SU-DHL-6 (cell line): ENCODE data around the gene ARSB.

Experiments
- H2AFZ ChIP-seq: fragments of 200-600 bp; sonication (generic); 2 replicates; pipeline ENCODE4 v1.6.1; 2014; ENCODE audit warnings: low read depth, mild to moderate bottlenecking, moderate library complexity, mixed read lengths, antibody characterized with exemption, low read length; ENCODE audit not compliant: severe bottlenecking
- H3F3A ChIP-seq: fragments of 200-600 bp; shearing (Covaris generic); 2 replicates; pipeline ENCODE4 v1.6.0; 2016; ENCODE audit warnings: antibody characterized with exemption, mild to moderate bottlenecking; ENCODE audit not compliant: insufficient read depth
- H3K27ac ChIP-seq: fragments of 200-600 bp; sonication (generic); 2 replicates; pipeline ENCODE4 v1.5.1; 2016; ENCODE audit warnings: low read depth, mild to moderate bottlenecking, low read length, moderate library complexity, mixed read lengths
- H3K27me3 ChIP-seq: fragments of 200-600 bp; sonication (generic), shearing (Covaris generic); 2 replicates; pipeline ENCODE4 v1.6.0; 2014; ENCODE audit warnings: mild to moderate bottlenecking, low read length
- H3K36me3 ChIP-seq: fragments of 200-600 bp; sonication (generic); 2 replicates; pipeline ENCODE4 v1.6.1; 2014; ENCODE audit warnings: mild to moderate bottlenecking, low read length, mixed read lengths
- H3K4me2 ChIP-seq: fragments of 300-600, 200-600 bp; shearing (Covaris generic), sonication (generic); 2 replicates; pipeline ENCODE4 v1.6.0; 2014; ENCODE audit warnings: low read length, low read depth, mild to moderate bottlenecking; ENCODE audit not compliant: poor library complexity, severe bottlenecking
- H3K4me3 ChIP-seq: fragments of 200-600 bp; sonication (generic); 2 replicates; pipeline ENCODE4 v1.5.1; 2014; ENCODE audit warnings: antibody characterized with exemption, low read length, mild to moderate bottlenecking, mixed read lengths; ENCODE audit not compliant: insufficient read depth, poor library complexity, severe bottlenecking
- H3K79me2 ChIP-seq: fragments of 200-600 bp; sonication (generic); 2 replicates; pipeline ENCODE4 v1.6.1; 2014; ENCODE audit warnings: mild to moderate bottlenecking, low read length, moderate library complexity; ENCODE audit not compliant: insufficient read depth
- H3K9ac ChIP-seq: fragments of 200-600 bp; sonication (generic); 2 replicates; pipeline ENCODE4 v1.7.0; 2014; ENCODE audit warnings: mild to moderate bottlenecking, low read length
- H3K9me2 ChIP-seq: fragments of 200-600 bp; sonication (generic); replicated peaks from 2 replicates; pipeline ENCODE4 v1.6.1; 2014; ENCODE audit warnings: low read length; ENCODE audit not compliant: insufficient read depth
- H3K9me3 ChIP-seq: fragments of 200-600 bp; sonication (generic); 2 replicates; pipeline ENCODE4 v1.6.1; 2014; ENCODE audit warnings: low read length, mixed read lengths; ENCODE audit not compliant: insufficient read depth
- H4K20me1 ChIP-seq: fragments of 200-600 bp; sonication (generic); 2 replicates; pipeline ENCODE4 v1.6.1; 2014; ENCODE audit warnings: low read depth, mild to moderate bottlenecking, antibody characterized with exemption, low read length, moderate library complexity, mixed read lengths
- EZH2phosphoT487 ChIP-seq: fragments of 200-600 bp; sonication (generic), shearing (Covaris generic); conservative IDR thresholded peaks from 2 replicates; pipeline ENCODE4 v1.6.1; 2018; ENCODE audit warnings: mild to moderate bottlenecking, antibody characterized with exemption, low read length, moderate library complexity, mixed read lengths
- TF ChIP-seq, protein P1 (sequence below): fragments of 200-600 bp; sonication (generic); IDR thresholded peaks from one replicate; pipeline ENCODE4 v1.5.1; 2017; ENCODE audit warnings: antibody characterized with exemption, mild to moderate bottlenecking, low read length, moderate library complexity; ENCODE audit not compliant: insufficient read depth, poor library complexity, severe bottlenecking

The ARSB gene

GRCh38 chr5:78819166-78819565, 165.9 kb downstream of the ARSB start:
- Histone ChIP-seq H3K4me2 (no peak overlapping the region), H3K36me3 (no peaks in the 10 kb centered on the region), H3K9ac (no peak overlapping the region), H3K27me3 (no peaks in the 10 kb centered on the region), H2AFZ (no peak overlapping the region), H3K4me3 (no peak overlapping the region), H3K9me2 (no peaks in the 10 kb centered on the region), H3F3A (0 out of 2 replicates have a peak, but pooled peaks cover 2% of the 10 kb centered on the region), H4K20me1 (no peaks in the 10 kb centered on the region), H3K9me3 (no peaks in the 10 kb centered on the region), H3K27ac (no peak overlapping the region), H3K79me2 (no peaks in the 10 kb centered on the region)
- TF ChIP-seq EZH2phosphoT487, result no peak
- TF ChIP-seq, protein P1, sequence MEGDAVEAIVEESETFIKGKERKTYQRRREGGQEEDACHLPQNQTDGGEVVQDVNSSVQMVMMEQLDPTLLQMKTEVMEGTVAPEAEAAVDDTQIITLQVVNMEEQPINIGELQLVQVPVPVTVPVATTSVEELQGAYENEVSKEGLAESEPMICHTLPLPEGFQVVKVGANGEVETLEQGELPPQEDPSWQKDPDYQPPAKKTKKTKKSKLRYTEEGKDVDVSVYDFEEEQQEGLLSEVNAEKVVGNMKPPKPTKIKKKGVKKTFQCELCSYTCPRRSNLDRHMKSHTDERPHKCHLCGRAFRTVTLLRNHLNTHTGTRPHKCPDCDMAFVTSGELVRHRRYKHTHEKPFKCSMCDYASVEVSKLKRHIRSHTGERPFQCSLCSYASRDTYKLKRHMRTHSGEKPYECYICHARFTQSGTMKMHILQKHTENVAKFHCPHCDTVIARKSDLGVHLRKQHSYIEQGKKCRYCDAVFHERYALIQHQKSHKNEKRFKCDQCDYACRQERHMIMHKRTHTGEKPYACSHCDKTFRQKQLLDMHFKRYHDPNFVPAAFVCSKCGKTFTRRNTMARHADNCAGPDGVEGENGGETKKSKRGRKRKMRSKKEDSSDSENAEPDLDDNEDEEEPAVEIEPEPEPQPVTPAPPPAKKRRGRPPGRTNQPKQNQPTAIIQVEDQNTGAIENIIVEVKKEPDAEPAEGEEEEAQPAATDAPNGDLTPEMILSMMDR, result no peak

DNA sequence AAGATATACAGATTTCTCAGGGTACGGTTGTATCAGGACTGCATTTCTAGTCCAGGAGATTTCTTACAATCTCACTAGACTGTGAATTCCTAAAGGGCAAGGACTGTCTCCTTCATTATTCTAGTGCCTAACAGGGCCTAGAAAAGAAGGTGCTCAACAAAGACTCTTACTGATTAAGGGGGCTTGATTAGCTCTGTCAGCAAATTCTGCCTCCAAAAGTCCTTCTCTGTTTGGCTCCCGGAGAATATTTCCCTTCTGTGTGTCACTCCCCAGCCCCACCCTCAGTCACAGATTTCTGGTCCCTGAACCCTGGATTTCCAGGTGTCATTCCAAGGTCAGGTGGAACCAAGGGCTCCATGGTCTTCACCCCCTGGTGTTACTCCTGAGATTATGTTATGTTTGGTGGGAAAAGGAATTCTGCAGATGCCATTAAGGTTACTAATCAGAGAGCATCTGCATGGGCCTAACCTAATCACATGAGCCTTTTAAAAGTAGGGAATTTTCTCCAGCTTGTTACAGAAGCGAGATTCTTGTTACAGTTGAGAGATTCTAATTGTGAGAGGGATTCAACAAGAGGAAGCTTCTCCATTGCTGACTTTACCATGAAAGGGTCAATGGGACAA, 168.9 kb downstream of the ARSB start:
- Histone ChIP-seq H4K20me1 (no peaks in the 10 kb centered on the region), H3K36me3 (no peaks in the 10 kb centered on the region), H3K9me3 (no peaks in the 10 kb centered on the region), H3K9me2 (no peaks in the 10 kb centered on the region), H3K9ac (no peak overlapping the region), H3F3A (no peaks in the 10 kb centered on the region), H3K4me2 (no peak overlapping the region), H3K27ac (no peak overlapping the region), H3K79me2 (no peaks in the 10 kb centered on the region), H3K4me3 (no peak overlapping the region), H2AFZ (no peak overlapping the region), H3K27me3 (no peaks in the 10 kb centered on the region)
- TF ChIP-seq, protein P1, result no peak
- no peak for TF ChIP-seq EZH2phosphoT487

GRCh38 chr5:78813906-78814530, 171.1 kb downstream of the ARSB start:
- Histone ChIP-seq H2AFZ (no peak overlapping the region), H3K9me3 (no peaks in the 10 kb centered on the region), H3K4me3 (no peak overlapping the region), H3K79me2 (no peaks in the 10 kb centered on the region), H3K27ac (no peak overlapping the region), H3K9ac (no peak overlapping the region), H3K9me2 (no peaks in the 10 kb centered on the region), H3K4me2 (no peak overlapping the region), H4K20me1 (no peaks in the 10 kb centered on the region), H3K27me3 (no peaks in the 10 kb centered on the region), H3K36me3 (no peaks in the 10 kb centered on the region), H3F3A (no peaks in the 10 kb centered on the region)
- TF ChIP-seq, protein P1, result no peak
- TF ChIP-seq EZH2phosphoT487, result no peak
